ENCODE data around the gene XXYLT1. TPM values are rescaled to one million over a fixed set of nuclear protein-coding genes. Genes with fewer than 3 reads are reported as not detected.
"Not testable (repeated sequence)": the region's sequence is repeated elsewhere in the genome, so short reads cannot be mapped to it uniquely, and the experiment has no call there.

The XXYLT1 gene
- total and polyA plus RNA-seq, 7 donors: 2.5 to 13.8 (median 11.1) TPM

- DNase-seq: no peak
- no peak overlapping the region for H3K27ac ChIP-seq
- H3K36me3 ChIP-seq: peaks cover 0 to 55% (median 6%) of the 10 kb centered on the region in 4 donors
- 77 to 89% methylated on average over 3 of the region's 3 CpGs for WGBS, 2 donors
- no peak for TF ChIP-seq POLR2A (IDR thresholded peaks at IDR 0.05)
- TF ChIP-seq EP300 (IDR thresholded peaks at IDR 0.05): no peak
- TF ChIP-seq CTCF (IDR thresholded peaks at IDR 0.05): no peak
- TF ChIP-seq POLR2AphosphoS5 (IDR thresholded peaks at IDR 0.05): no peak
- no peaks in the 10 kb centered on the region for H3K9me3 ChIP-seq
- no peak overlapping the region for H3K4me3 ChIP-seq
- no peaks in the 10 kb centered on the region for H3K27me3 ChIP-seq
- H3K4me1 ChIP-seq: no peaks in the 10 kb centered on the region
- intact Hi-C loops (cut with DNase I): no loop called here
These were observed 31.5 kb upstream of the XXYLT1 start for GRCh38 chr3:195302431-195302830.

DNA sequence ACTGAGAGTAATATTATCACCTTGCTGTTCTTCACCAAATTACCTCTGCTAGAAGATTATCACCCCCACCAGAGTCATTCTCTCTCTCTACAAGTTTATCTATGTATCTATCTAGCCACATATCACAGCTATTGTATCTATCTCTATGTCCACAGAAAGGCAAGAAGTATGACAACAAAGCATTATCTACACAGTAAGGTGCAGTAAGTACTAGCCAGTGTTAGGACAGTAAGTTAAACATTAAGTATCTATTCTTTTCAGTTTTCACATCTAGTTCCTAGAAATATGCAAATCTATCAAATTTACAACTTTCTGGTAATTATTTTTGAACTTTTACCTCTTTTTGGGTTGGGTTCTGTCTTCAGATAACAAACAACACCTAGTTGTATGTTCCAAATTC, 26.5 kb upstream of the XXYLT1 start:
- H3K27ac ChIP-seq: no peak overlapping the region
- H3K27me3 ChIP-seq: no peaks in the 10 kb centered on the region
- no peak for DNase-seq
- no peaks in the 10 kb centered on the region for H3K4me1 ChIP-seq
- no peaks in the 10 kb centered on the region for H3K9me3 ChIP-seq
- no peak for TF ChIP-seq EP300 (IDR thresholded peaks at IDR 0.05)
- TF ChIP-seq POLR2A (IDR thresholded peaks at IDR 0.05): no peak
- no peak for TF ChIP-seq POLR2AphosphoS5 (IDR thresholded peaks at IDR 0.05)
- no peak for TF ChIP-seq CTCF (IDR thresholded peaks at IDR 0.05)
- no peak overlapping the region for H3K4me3 ChIP-seq
- peaks cover 0 to 82% (median 8%) of the 10 kb centered on the region in 4 donors for H3K36me3 ChIP-seq
- intact Hi-C loops (cut with DNase I): no loop called here

DNA sequence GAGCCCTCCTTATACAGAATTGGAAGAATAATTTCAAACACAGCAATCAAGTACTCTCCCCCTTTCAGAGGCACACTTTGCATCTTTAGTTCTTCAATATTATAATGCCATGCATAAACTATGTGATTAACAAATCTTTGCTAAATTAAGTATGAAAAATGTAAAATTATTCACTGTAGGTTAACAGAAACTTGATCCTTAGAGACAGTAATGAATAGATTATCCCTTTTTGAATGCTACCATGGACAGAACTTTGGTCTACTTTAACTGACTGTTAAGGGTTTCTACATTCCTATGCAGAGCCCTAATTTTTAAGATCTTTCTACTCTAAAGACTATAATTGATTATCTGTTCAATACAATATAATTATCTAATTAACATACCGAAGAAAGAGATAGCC, 25.7 kb upstream of the XXYLT1 start:
- intact Hi-C loops (cut with DNase I): no loop called here
- DNase-seq: no peak
- H3K4me1 ChIP-seq: no peaks in the 10 kb centered on the region
- H3K27me3 ChIP-seq: no peaks in the 10 kb centered on the region
- TF ChIP-seq POLR2AphosphoS5 (IDR thresholded peaks at IDR 0.05): no peak
- TF ChIP-seq CTCF (IDR thresholded peaks at IDR 0.05): no peak
- TF ChIP-seq POLR2A (IDR thresholded peaks at IDR 0.05): no peak
- no peak overlapping the region for H3K4me3 ChIP-seq
- WGBS, 2 donors: 98 to 100% methylated on average over 1 of the region's 1 CpG
- H3K36me3 ChIP-seq: peaks cover 0 to 82% (median 9%) of the 10 kb centered on the region in 4 donors
- no peaks in the 10 kb centered on the region for H3K9me3 ChIP-seq
- H3K27ac ChIP-seq: no peak overlapping the region

DNA sequence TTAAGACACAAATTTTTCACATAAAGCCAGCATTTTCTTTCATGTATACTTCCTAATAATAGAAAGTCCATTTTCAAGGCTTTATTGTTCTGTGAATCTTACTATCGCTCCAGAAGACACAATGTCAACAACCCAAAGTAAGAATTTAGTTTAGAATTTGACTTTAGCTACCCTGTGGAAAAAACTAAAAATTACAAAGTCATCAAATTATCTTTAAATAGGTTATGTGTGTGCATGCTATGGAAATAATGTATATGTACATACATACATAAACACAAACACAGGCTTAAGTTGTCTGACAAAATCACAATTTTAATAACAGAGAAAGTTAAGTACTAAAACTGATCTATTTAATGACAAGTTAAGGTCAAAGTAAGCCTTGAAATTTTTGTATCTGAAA, 20.2 kb upstream of the XXYLT1 start:
- no peak for TF ChIP-seq CTCF (IDR thresholded peaks at IDR 0.05)
- no peak for TF ChIP-seq EP300 (IDR thresholded peaks at IDR 0.05)
- TF ChIP-seq POLR2AphosphoS5 (IDR thresholded peaks at IDR 0.05): no peak
- TF ChIP-seq POLR2A (IDR thresholded peaks at IDR 0.05): no peak
- Histone ChIP-seq H3K4me1 (no peaks in the 10 kb centered on the region), H3K27me3 (no peaks in the 10 kb centered on the region), H3K27ac (no peak overlapping the region), H3K36me3 (peaks cover 3 to 87% (median 10%) of the 10 kb centered on the region in 4 donors), H3K9me3 (no peaks in the 10 kb centered on the region), H3K4me3 (no peak overlapping the region)
- intact Hi-C loops (cut with DNase I): no loop called here
- no peak for DNase-seq
- WGBS, 2 donors: 92 to 98% methylated on average over 1 of the region's 1 CpG

DNA sequence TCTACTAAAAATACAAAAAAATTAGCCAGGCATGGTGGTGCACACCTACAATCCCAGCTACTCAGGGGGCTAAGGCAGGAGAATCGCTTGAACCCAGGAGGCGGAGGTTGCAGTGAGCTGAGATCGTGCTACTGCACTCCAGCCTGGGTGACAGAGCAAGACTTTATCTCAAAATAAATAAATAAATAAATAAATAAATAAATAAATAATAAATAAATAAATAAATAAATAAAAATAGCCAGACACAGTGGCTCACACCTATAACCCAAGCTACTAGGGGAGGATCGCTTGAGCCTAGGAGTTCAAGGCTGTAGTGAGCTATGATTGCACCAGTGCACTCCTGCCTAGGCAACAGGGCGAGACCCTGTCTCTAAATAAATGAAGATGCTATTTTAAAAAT, 19.7 kb upstream of the XXYLT1 start:
- DNase-seq; H3K27ac ChIP-seq; intact Hi-C loops (cut with DNase I); H3K27me3 ChIP-seq; H3K4me3 ChIP-seq; H3K9me3 ChIP-seq; H3K4me1 ChIP-seq: not testable (repeated sequence)
- WGBS, 2 donors: 96 to 98% methylated on average over 5 of the region's 5 CpGs
- peaks cover 3 to 88% (median 10%) of the 10 kb centered on the region in 4 donors for H3K36me3 ChIP-seq
